ENCODE data around the gene INO80.

DNA sequence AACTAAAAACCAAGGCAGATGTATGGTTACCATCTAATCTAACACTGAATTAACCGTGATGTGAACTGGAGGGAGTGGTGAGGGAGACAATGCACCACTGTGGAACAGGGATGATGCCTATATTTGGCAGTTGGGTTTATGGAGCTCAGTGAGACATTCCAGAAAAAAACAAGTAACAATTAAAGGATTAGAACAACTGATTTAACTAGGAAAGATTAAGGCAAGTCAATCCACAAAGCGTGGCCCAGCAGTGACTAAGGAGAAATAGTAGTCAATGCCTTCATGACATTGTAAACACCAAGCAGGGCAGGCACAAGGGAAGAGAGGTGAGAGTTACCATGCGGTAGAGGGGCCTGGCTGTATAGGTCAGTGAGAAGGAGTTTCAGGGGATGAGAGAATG is 124.7 kb downstream of the INO80 start:
- TF ChIP-seq, protein P1, sequence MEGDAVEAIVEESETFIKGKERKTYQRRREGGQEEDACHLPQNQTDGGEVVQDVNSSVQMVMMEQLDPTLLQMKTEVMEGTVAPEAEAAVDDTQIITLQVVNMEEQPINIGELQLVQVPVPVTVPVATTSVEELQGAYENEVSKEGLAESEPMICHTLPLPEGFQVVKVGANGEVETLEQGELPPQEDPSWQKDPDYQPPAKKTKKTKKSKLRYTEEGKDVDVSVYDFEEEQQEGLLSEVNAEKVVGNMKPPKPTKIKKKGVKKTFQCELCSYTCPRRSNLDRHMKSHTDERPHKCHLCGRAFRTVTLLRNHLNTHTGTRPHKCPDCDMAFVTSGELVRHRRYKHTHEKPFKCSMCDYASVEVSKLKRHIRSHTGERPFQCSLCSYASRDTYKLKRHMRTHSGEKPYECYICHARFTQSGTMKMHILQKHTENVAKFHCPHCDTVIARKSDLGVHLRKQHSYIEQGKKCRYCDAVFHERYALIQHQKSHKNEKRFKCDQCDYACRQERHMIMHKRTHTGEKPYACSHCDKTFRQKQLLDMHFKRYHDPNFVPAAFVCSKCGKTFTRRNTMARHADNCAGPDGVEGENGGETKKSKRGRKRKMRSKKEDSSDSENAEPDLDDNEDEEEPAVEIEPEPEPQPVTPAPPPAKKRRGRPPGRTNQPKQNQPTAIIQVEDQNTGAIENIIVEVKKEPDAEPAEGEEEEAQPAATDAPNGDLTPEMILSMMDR (IDR thresholded peaks at IDR 0.05) = no peak
- TF ChIP-seq POLR2A (IDR thresholded peaks at IDR 0.05; ENCODE audit: low read depth) (no peak), POLR2AphosphoS5 (IDR thresholded peaks at IDR 0.05) (no peak)

Measured in esophagus muscularis mucosa (tissue), 3 donors.